GM23338 (cell line): Measurements from ENCODE around the gene VAPA. TPM values are rescaled to one million over a fixed set of nuclear protein-coding genes. Genes with fewer than 3 reads are reported as not detected.

Experiments used
- ATAC-seq: fragments of 200-7000 bp; cut with Tn5 transposase; 3 replicates; pipeline ENCODE4 v1.9.1; 2020
- DNase-seq: peaks from one replicate; pipeline ENCODE4 v3.0.0-alpha.2; 2015; ENCODE audit warnings: low spot score
- H2AFZ ChIP-seq: fragments of 200-600 bp; sonication (generic); 2 replicates; pipeline ENCODE4 v1.8.0; 2016; ENCODE audit warnings: antibody characterized with exemption, mild to moderate bottlenecking, moderate library complexity
- H3F3A ChIP-seq: fragments of 200-600 bp; sonication (generic); replicated peaks from 2 replicates; pipeline ENCODE4 v1.8.0; 2017; ENCODE audit warnings: antibody characterized with exemption, mixed run types, low read depth
- H3K27ac ChIP-seq: fragments of 200-600 bp; sonication (generic); 2 replicates; pipeline ENCODE4 v1.6.1; 2016; ENCODE audit warnings: low read depth
- H3K27me3 ChIP-seq: fragments of 200-600 bp; sonication (generic); 2 replicates; pipeline ENCODE4 v1.8.0; 2016; ENCODE audit warnings: mild to moderate bottlenecking, mixed run types, moderate library complexity; ENCODE audit not compliant: insufficient read depth
- H3K36me3 ChIP-seq: fragments of 200-600 bp; sonication (generic); 2 replicates; pipeline ENCODE4 v1.8.0; 2016; ENCODE audit warnings: mild to moderate bottlenecking; ENCODE audit not compliant: insufficient read depth
- H3K4me1 ChIP-seq: fragments of 200-600 bp; sonication (generic); 2 replicates; pipeline ENCODE4 v1.8.0; 2016; ENCODE audit warnings: mild to moderate bottlenecking, moderate library complexity; ENCODE audit not compliant: insufficient read depth
- H3K4me2 ChIP-seq: fragments of 200-600 bp; sonication (generic); 2 replicates; pipeline ENCODE4 v1.7.1; 2017; ENCODE audit warnings: mixed run types
- H3K4me3 ChIP-seq: fragments of 200-600 bp; sonication (generic); 2 replicates; pipeline ENCODE4 v1.6.1; 2016; ENCODE audit warnings: mixed run types
- H3K79me2 ChIP-seq: fragments of 200-600 bp; sonication (generic); replicated peaks from 2 replicates; pipeline ENCODE4 v1.8.0; 2017; ENCODE audit warnings: mild to moderate bottlenecking; ENCODE audit not compliant: insufficient read depth
- H3K9me2 ChIP-seq: fragments of 200-600 bp; sonication (generic); 2 replicates; pipeline ENCODE4 v1.8.0; 2017; ENCODE audit not compliant: insufficient read depth
- H4K20me1 ChIP-seq: fragments of 200-600 bp; sonication (generic); replicated peaks from 2 replicates; pipeline ENCODE4 v1.8.0; 2017; ENCODE audit warnings: mild to moderate bottlenecking; ENCODE audit not compliant: insufficient read depth
- H3K27ac Mint-ChIP-seq: 2 replicates; pipeline ENCODE4 v1.8.0; 2020; ENCODE audit warnings: inconsistent platforms, mild to moderate bottlenecking, moderate library complexity, mixed read lengths
- H3K27me3 Mint-ChIP-seq: 3 replicates; pipeline ENCODE4 v1.8.0; 2022; ENCODE audit warnings: low read depth, mild to moderate bottlenecking, moderate library complexity, mixed read lengths, inconsistent platforms; ENCODE audit not compliant: insufficient read depth, poor library complexity
- H3K36me3 Mint-ChIP-seq: 3 replicates; pipeline ENCODE4 v1.8.0; 2021; ENCODE audit warnings: low read depth, mild to moderate bottlenecking, inconsistent platforms, moderate library complexity, mixed read lengths
- H3K4me1 Mint-ChIP-seq: 3 replicates; pipeline ENCODE4 v1.8.0; 2020; ENCODE audit warnings: mild to moderate bottlenecking, inconsistent platforms, mixed read lengths
- H3K4me3 Mint-ChIP-seq: 3 replicates; pipeline ENCODE4 v1.8.0; 2021; ENCODE audit warnings: moderate library complexity, mild to moderate bottlenecking, inconsistent platforms, mixed read lengths
- H3K9me3 Mint-ChIP-seq: 3 replicates; pipeline ENCODE4 v1.8.0; 2020; ENCODE audit warnings: moderate library complexity, mild to moderate bottlenecking, inconsistent platforms, mixed read lengths
- CREB1 ChIP-seq: fragments of 250-450 bp; sonication (Bioruptor Pico); IDR thresholded peaks from 2 replicates; pipeline ENCODE4 v1.5.0; 2020; ENCODE audit warnings: low read depth, mild to moderate bottlenecking, moderate library complexity
- CTCF ChIP-seq, 2 experiments: fragments of 200-600 bp in 1 of 2; sonication (generic) in 1 of 2; conservative IDR thresholded peaks; 2 replicates each; pipeline versions ENCODE4 v1.5.1 to v1.6.1; 2016 to 2017; ENCODE audit warnings: antibody characterized with exemption in 2 of 2, low read depth in 2 of 2, mild to moderate bottlenecking in 2 of 2, moderate library complexity in 1 of 2
- ETS1 ChIP-seq: IDR thresholded peaks from 2 replicates; pipeline ENCODE4 v1.6.1; 2016; ENCODE audit warnings: antibody characterized with exemption
- EZH2 ChIP-seq: fragments of 200-600 bp; sonication (generic); IDR thresholded peaks from one replicate; pipeline ENCODE4 v1.8.0; 2017; ENCODE audit warnings: antibody characterized with exemption, mild to moderate bottlenecking, low read depth; ENCODE audit not compliant: unreplicated experiment
- EZH2phosphoT487 ChIP-seq: fragments of 200-600 bp; sonication (generic); IDR thresholded peaks from one replicate; pipeline ENCODE4 v1.8.1; 2018; ENCODE audit warnings: antibody characterized with exemption; ENCODE audit not compliant: unreplicated experiment
- JUNB ChIP-seq: IDR thresholded peaks from one replicate; pipeline ENCODE4 v1.6.1; 2016; ENCODE audit warnings: antibody characterized with exemption; ENCODE audit not compliant: unreplicated experiment
- NANOG ChIP-seq: IDR thresholded peaks from 2 replicates; pipeline ENCODE4 v1.6.1; 2016; ENCODE audit warnings: antibody characterized with exemption, borderline replicate concordance
- POLR2AphosphoS5 ChIP-seq: IDR thresholded peaks from 2 replicates; pipeline ENCODE4 v1.6.1; 2016; ENCODE audit warnings: antibody characterized with exemption, low read depth
- REST ChIP-seq: IDR thresholded peaks from one replicate; pipeline ENCODE4 v1.6.1; 2018; ENCODE audit warnings: antibody characterized with exemption; ENCODE audit not compliant: unreplicated experiment
- STAT1 ChIP-seq: IDR thresholded peaks from one replicate; pipeline ENCODE4 v1.6.1; 2016; ENCODE audit warnings: antibody characterized with exemption; ENCODE audit not compliant: unreplicated experiment
- ZNF114 ChIP-seq: fragments of 250-450 bp; sonication (Bioruptor Pico); IDR thresholded peaks from 2 replicates; pipeline ENCODE4 v1.5.0; 2020; ENCODE audit warnings: mild to moderate bottlenecking, moderate library complexity
- ZNF331 ChIP-seq: fragments of 250-450 bp; sonication (Bioruptor Pico); IDR thresholded peaks from 2 replicates; pipeline ENCODE4 v1.5.0; 2020; ENCODE audit warnings: low read depth, mild to moderate bottlenecking, moderate library complexity
- ZNF462 ChIP-seq: fragments of 250-450 bp; sonication (Bioruptor Pico); IDR thresholded peaks from 2 replicates; pipeline ENCODE4 v1.5.0; 2020; ENCODE audit warnings: mild to moderate bottlenecking, moderate library complexity
- polyA plus RNA-seq: library from polyadenylated mRNA; unstranded; fragments of >200 nt; fragmentation: Nextera tagmentation; extraction: Ambion mirVana; gene quantifications from 2 replicates; pipeline ENCODE4 v1.2.1, GENCODE V29; 2016
- total RNA-seq: library from RNA; depleted of rRNA; stranded (reverse); fragments of >200 nt; shearing (Covaris generic); gene quantifications from 2 replicates; pipeline ENCODE4 v1.2.3, GENCODE V29; 2014

VAPA gene
- total and polyA plus RNA-seq, 2 experiments from 2014 or later = 162 to 178 TPM

- no peak overlapping the region for H3K4me3 Mint-ChIP-seq
- TF ChIP-seq REST (no peak), ZNF462 (CRISPR knock-in tag) (no peak), EZH2 (no peak), JUNB (no peak), CTCF (conservative IDR thresholded peaks at IDR 0.05; ENCODE audit: low read depth in 2 of 2) (no peak), CREB1 (CRISPR knock-in tag) (no peak), EZH2phosphoT487 (no peak), POLR2AphosphoS5 (no peak), STAT1 (no peak), ZNF114 (no peak), NANOG (no peak), ETS1 (no peak), ZNF331 (CRISPR knock-in tag) (no peak)
- peaks cover 93% of the 10 kb centered on the region for H3K79me2 ChIP-seq
- no peak overlapping the region for H3K4me3 ChIP-seq
- no peaks in the 10 kb centered on the region for H3K27me3 ChIP-seq
- H3K4me2 ChIP-seq = no peak overlapping the region
- H3K27me3 Mint-ChIP-seq = no peaks in the 10 kb centered on the region
- no peaks in the 10 kb centered on the region for H3F3A ChIP-seq
- peak overlapping the region; percentile 48; the same call in 1 of the 2 replicates for H3K27ac Mint-ChIP-seq
- H4K20me1 ChIP-seq = peaks cover 6% of the 10 kb centered on the region
- H3K27ac ChIP-seq = no peak overlapping the region
- DNase-seq = no peak
- H3K36me3 ChIP-seq = no peaks in the 10 kb centered on the region
- H3K4me1 Mint-ChIP-seq = peaks cover 39% of the 10 kb centered on the region
- no peaks in the 10 kb centered on the region for H3K9me3 Mint-ChIP-seq
- peaks cover 37% of the 10 kb centered on the region for H3K4me1 ChIP-seq
- no peak for ATAC-seq
- H2AFZ ChIP-seq = no peak overlapping the region
- no peaks in the 10 kb centered on the region for H3K9me2 ChIP-seq
- H3K36me3 Mint-ChIP-seq = peaks cover 22% of the 10 kb centered on the region; the same call in 2 of the 3 replicates
Measured at GRCh38 chr18:9931146-9931545, 17.3 kb downstream of the VAPA start.
